Heart right ventricle (tissue), 16 donors: ENCODE measurements around the gene MRPS30. TPM values are rescaled to one million over a fixed set of nuclear protein-coding genes. Genes with fewer than 3 reads are reported as not detected.

Source experiments
- ATAC-seq, 8 donors: fragments of 200-7000 bp; cut with Tn5 transposase; one replicate each; pipeline ENCODE4 v1.9.1; 2020; ENCODE audit warnings: mild to moderate bottlenecking in 8 of 8, moderate library complexity in 8 of 8, moderate number of reproducible peaks in 1 of 8
- DNase-seq, 2 donors: peaks; one replicate each; pipeline ENCODE4 v3.0.0-alpha.2; 2020
- H3K27ac ChIP-seq, 10 donors: fragments of 200-600 bp; sonication (generic) in 2 of 10; one replicate each; pipeline versions ENCODE4 v1.5.0 to v1.8.0; 2020 to 2022; ENCODE audit warnings: mild to moderate bottlenecking in 3 of 10
- H3K27me3 ChIP-seq, 7 donors: fragments of 200-600 bp; one replicate each; pipeline ENCODE4 v1.8.0; 2021 to 2022; ENCODE audit warnings: mild to moderate bottlenecking in 2 of 7
- H3K36me3 ChIP-seq, 9 donors: fragments of 200-600 bp; sonication (generic) in 1 of 9; one replicate each; pipeline versions ENCODE4 v1.5.0 to v1.8.0; 2020 to 2022; ENCODE audit warnings: mild to moderate bottlenecking in 2 of 9
- H3K4me1 ChIP-seq, 9 donors: fragments of 200-600 bp; sonication (generic) in 1 of 9; one replicate each; pipeline versions ENCODE4 v1.5.0 to v1.8.0; 2020 to 2022; ENCODE audit warnings: mild to moderate bottlenecking in 4 of 9
- H3K4me3 ChIP-seq, 10 donors: fragments of 200-600 bp; sonication (generic) in 2 of 10; one replicate each; pipeline versions ENCODE4 v1.5.0 to v1.8.0; 2020 to 2022; ENCODE audit warnings: mild to moderate bottlenecking in 7 of 10, moderate library complexity in 2 of 10
- H3K9me3 ChIP-seq, 11 donors: fragments of 200-600 bp in 10 of 11; sonication (generic) in 2 of 11; one replicate each; pipeline versions ENCODE4 v1.5.0 to v1.8.0; 2013 to 2022; ENCODE audit warnings: mild to moderate bottlenecking in 2 of 11, control low read depth in 1 of 11, moderate library complexity in 1 of 11
- WGBS, 2 donors: extraction: QIAGEN DNeasy Blood & Tissue Kit; methylation state at CpG; one replicate each; pipeline ENCODE4 v1.1.7; 2013; ENCODE audit warnings: inconsistent platforms in 1 of 2; 5-methylcytosine and 5-hydroxymethylcytosine counted together
- intact Hi-C, 10 donors: fragments of 100-400 bp; cut with DNase I; formaldehyde crosslinking; loops; one replicate each; pipeline versions ENCODE4 v1.11.1 to v1.14.2; 2022
- long read RNA-seq, 3 donors: library from polyadenylated mRNA; unstranded; transcript quantifications; one replicate each; pipeline ENCODE4 v2.0.0, GENCODE V29; 2020 to 2021
- polyA plus RNA-seq, 2 donors: library from polyadenylated mRNA; stranded (reverse); fragments of 200-250 nt; gene quantifications; one replicate each; pipeline ENCODE4 v1.2.3, GENCODE V29; 2013
- total RNA-seq, 10 donors: library from RNA; stranded (reverse); fragmentation: NEBNext Ultra II Directional in 3 of 10; extraction: Animal tissue kit (Norgen Biotek cat#: 25700) in 3 of 10; gene quantifications; one replicate each; pipeline versions ENCODE4 v1.2.1 to v1.2.4, GENCODE V29; 2021 to 2023
- TF ChIP-seq, protein P1 (sequence below), 9 donors: fragments of 200-600 bp; sonication (generic) in 2 of 9; IDR thresholded peaks; one replicate each; pipeline versions ENCODE4 v1.5.0 to v1.8.0; 2021 to 2022; ENCODE audit warnings: antibody characterized with exemption in 9 of 9, mild to moderate bottlenecking in 5 of 9, moderate library complexity in 1 of 9
- donor health status: Arrhythmogenic right ventricular cardiomyopathy.
- donor health status: ischemic (EF 13 %, LVEDD 7.1; RV severe dilation, severe dysfunction).
- donor health status: healthy with polysubstance abuse.
- donor health status: DM: no; HTN: yes; CAD: no.
- donor health status: DM: no; HTN: no; CAD: no.
- donor health status: ischemic (EF 25% LVEDD 6.9; RV normal size, moderate dysfunction).
- donor health status: ischemic (EF 25% LVEDD 5.7; RV mildly dilated, moderate dysfunction).
- donor health status: healthy.
- donor health status: DM: yes; HTN: yes; CAD: no.
- donor health status: Ischemic cardiomyopathy.
- donor health status: ischemic (EF 35%, LVEDD 5.7; RV mildly dilated, moderate dysfunction).
- donor health status: nonischemic (EF 11% LVEDD 7.7; RV severe dilation, severe dysfunction).
- donor health status: DM: yes; HTN: yes; CAD: no.
- donor health status: PGD.
- donor health status: ischemic (EF 29% LVEDD 5.4; RV normal size, mild dysfunction).
- donor health status: nonischemic (EF 23%, LVEDD 6.1; RV moderate dilation, normal function).

MRPS30 gene
- total RNA-seq: 10 to 100 TPM; 53.9 to 92.7 (median 81.5) TPM
- 10 to 100 TPM; 35.7 to 38.0 TPM for polyA plus RNA-seq
- long read RNA-seq, donor 1, transcript MRPS30-202 (5 exons, 1,678 nt): major isoform, 27 of 37 reads
- long read RNA-seq, donor 1, partial matches to known transcripts: 10 of 37 reads
- long read RNA-seq, donor 1, other reads (novel, unspliced or antisense): 0 of 37 reads
- long read RNA-seq, donor 2, transcript MRPS30-202 (5 exons, 1,678 nt): major isoform, 51 of 60 reads
- long read RNA-seq, donor 2, partial matches to known transcripts: 7 of 60 reads
- long read RNA-seq, donor 2, other reads (novel, unspliced or antisense): 2 of 60 reads
- long read RNA-seq, donor 3, transcript MRPS30-202 (5 exons, 1,678 nt): major isoform, 81 of 94 reads
- long read RNA-seq, donor 3, partial matches to known transcripts: 1 of 94 reads
- long read RNA-seq, donor 3, other reads (novel, unspliced or antisense): 12 of 94 reads

DNA sequence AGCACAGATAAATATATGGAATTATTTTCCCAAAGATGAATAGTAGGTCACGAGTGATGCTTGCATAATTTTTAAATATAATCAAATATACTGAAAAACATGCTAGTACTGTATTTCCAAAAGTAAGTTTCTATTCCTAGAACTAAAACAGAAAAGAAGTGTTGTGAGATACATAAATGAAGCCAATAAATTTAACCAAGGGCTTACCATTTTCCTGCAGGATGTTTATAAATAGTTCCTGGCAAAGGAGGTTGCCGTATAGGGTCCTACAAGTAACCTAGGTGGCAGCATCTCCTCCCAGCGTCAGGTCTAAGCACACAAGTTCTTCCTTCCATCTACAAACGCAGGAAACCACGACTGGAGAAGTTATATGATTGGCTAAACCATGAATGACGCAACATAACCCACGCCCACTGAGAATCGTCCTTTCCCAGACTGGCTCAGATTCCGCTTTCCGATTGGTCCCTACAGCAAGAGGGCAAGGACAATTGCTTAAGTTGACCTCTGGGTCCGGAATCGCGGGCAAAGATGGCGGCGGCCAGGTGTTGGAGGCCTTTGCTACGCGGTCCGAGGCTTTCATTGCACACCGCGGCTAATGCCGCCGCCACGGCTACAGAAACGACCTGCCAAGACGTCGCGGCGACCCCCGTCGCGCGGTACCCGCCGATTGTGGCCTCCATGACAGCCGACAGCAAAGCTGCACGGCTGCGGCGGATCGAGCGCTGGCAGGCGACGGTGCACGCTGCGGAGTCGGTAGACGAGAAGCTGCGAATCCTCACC lies at the start of gene MRPS30:
TSS of gene MRPS30 (plus strand) at position 513 of the 780 bp plus-strand sequence. CDS start at position 529, 16 bp downstream.
- ATAC-seq: peak; percentile 99 to 100 (median 100)
- Histone ChIP-seq H3K4me3 (peak within 1 kb of the TSS; percentile 74 to 98 (median 92)), H3K9me3 (no peaks in the 10 kb centered on the region), H3K27me3 (no peaks in the 10 kb centered on the region), H3K36me3 (peaks cover 0 to 30% (median 16%) of the 10 kb centered on the region in 9 donors), H3K27ac (peak within 1 kb of the TSS; percentile 52 to 94 (median 92)), H3K4me1 (peaks cover 3 to 39% (median 27%) of the 10 kb centered on the region in 9 donors)
- WGBS, 2 donors: 0 to 1% methylated on average over 47 of the region's 47 CpGs
- TF ChIP-seq, protein P1, sequence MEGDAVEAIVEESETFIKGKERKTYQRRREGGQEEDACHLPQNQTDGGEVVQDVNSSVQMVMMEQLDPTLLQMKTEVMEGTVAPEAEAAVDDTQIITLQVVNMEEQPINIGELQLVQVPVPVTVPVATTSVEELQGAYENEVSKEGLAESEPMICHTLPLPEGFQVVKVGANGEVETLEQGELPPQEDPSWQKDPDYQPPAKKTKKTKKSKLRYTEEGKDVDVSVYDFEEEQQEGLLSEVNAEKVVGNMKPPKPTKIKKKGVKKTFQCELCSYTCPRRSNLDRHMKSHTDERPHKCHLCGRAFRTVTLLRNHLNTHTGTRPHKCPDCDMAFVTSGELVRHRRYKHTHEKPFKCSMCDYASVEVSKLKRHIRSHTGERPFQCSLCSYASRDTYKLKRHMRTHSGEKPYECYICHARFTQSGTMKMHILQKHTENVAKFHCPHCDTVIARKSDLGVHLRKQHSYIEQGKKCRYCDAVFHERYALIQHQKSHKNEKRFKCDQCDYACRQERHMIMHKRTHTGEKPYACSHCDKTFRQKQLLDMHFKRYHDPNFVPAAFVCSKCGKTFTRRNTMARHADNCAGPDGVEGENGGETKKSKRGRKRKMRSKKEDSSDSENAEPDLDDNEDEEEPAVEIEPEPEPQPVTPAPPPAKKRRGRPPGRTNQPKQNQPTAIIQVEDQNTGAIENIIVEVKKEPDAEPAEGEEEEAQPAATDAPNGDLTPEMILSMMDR (IDR thresholded peaks at IDR 0.05): peak in 6 of 9 donors; percentile 24 to 60 (median 52)
- intact Hi-C loops: no loop called here
- DNase-seq: peak; percentile 77 to 97

DNA sequence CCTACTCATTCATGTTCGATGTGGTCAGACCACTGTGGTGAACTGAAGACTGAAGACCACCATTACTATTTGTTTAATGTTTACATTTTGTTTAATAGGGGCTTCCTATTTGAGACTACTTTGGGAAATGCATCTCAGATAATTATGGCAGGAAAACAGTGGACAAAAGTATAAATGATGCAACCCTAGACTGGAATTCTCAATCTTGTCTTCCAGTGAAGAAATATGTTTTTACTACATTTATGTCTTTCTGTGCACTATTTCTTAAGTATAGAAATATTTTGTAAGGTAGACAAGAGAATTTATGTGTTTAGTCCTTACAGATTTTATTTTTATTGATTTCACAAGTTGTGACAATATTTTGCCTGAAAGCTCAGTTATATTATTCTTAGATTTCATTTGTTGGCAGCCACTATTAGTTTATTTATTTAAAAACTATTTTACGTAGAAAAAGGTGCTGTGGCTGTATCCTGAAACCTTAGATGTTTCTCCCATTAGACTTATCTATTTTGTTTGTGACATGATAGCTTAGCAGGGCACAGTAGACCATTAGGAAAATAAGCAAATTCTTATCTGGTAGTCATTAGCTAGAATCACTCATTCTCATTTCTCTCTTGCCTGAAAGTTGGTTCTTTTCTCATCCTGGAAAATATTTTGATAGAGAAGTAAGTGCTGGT lies 39.4 kb upstream of the MRPS30 start:
- intact Hi-C loops: no loop called here
- H3K27me3 ChIP-seq: no peaks in the 10 kb centered on the region
- H3K27ac ChIP-seq: no peak overlapping the region
- no peaks in the 10 kb centered on the region for H3K36me3 ChIP-seq
- ATAC-seq: no peak
- H3K9me3 ChIP-seq: no peaks in the 10 kb centered on the region
- peaks cover 0 to 3% (median 0%) of the 10 kb centered on the region in 9 donors for H3K4me1 ChIP-seq
- 81 to 89% methylated on average over 2 of the region's 2 CpGs for WGBS, 2 donors
- TF ChIP-seq, protein P1 (IDR thresholded peaks at IDR 0.05): no peak
- DNase-seq: no peak
- H3K4me3 ChIP-seq: no peak overlapping the region

DNA sequence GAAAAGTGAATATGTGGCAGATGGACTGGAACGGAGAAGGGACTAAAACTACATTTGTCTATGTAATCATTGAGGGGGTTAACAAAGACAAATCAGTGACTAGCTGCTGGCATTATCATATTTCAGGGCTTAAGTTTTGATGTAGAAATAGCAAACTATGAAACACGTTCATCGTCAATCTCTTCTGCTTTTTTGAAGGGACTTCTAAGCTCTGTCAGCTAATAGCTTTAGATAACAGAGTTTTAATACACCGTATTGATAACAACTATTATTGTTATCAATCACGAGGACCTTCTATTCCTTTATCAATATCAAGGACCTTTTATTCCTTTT lies 38.9 kb upstream of the MRPS30 start:
- Histone ChIP-seq H3K4me1 (peaks cover 0 to 3% (median 0%) of the 10 kb centered on the region in 9 donors), H3K36me3 (no peaks in the 10 kb centered on the region), H3K27ac (no peak overlapping the region), H3K27me3 (no peaks in the 10 kb centered on the region), H3K9me3 (no peaks in the 10 kb centered on the region), H3K4me3 (no peak overlapping the region)
- WGBS, 2 donors: 65 to 69% methylated on average over 5 of the region's 5 CpGs
- ATAC-seq (no peak), DNase-seq (no peak)
- intact Hi-C loops: loop anchor here in 9 of 10 donors (5.0 to 10.0 kb wide), 7 partner anchors 233 to 1135 kb away; no protein-coding TSS in a partner anchor
- TF ChIP-seq, protein P1 (IDR thresholded peaks at IDR 0.05): no peak
